GM23338 (cell line): ENCODE data around the gene AK4. TPM values are rescaled to one million over a fixed set of nuclear protein-coding genes. Genes with fewer than 3 reads are reported as not detected.

Experiments
- ATAC-seq: fragments of 200-7000 bp; cut with Tn5 transposase; 3 replicates; pipeline ENCODE4 v1.9.1; 2020
- DNase-seq: peaks from one replicate; pipeline ENCODE4 v3.0.0-alpha.2; 2015; ENCODE audit warnings: low spot score
- H2AFZ ChIP-seq: fragments of 200-600 bp; sonication (generic); 2 replicates; pipeline ENCODE4 v1.8.0; 2016; ENCODE audit warnings: antibody characterized with exemption, mild to moderate bottlenecking, moderate library complexity
- H3F3A ChIP-seq: fragments of 200-600 bp; sonication (generic); replicated peaks from 2 replicates; pipeline ENCODE4 v1.8.0; 2017; ENCODE audit warnings: antibody characterized with exemption, mixed run types, low read depth
- H3K27ac ChIP-seq: fragments of 200-600 bp; sonication (generic); 2 replicates; pipeline ENCODE4 v1.6.1; 2016; ENCODE audit warnings: low read depth
- H3K27me3 ChIP-seq: fragments of 200-600 bp; sonication (generic); 2 replicates; pipeline ENCODE4 v1.8.0; 2016; ENCODE audit warnings: mild to moderate bottlenecking, mixed run types, moderate library complexity; ENCODE audit not compliant: insufficient read depth
- H3K36me3 ChIP-seq: fragments of 200-600 bp; sonication (generic); 2 replicates; pipeline ENCODE4 v1.8.0; 2016; ENCODE audit warnings: mild to moderate bottlenecking; ENCODE audit not compliant: insufficient read depth
- H3K4me1 ChIP-seq: fragments of 200-600 bp; sonication (generic); 2 replicates; pipeline ENCODE4 v1.8.0; 2016; ENCODE audit warnings: mild to moderate bottlenecking, moderate library complexity; ENCODE audit not compliant: insufficient read depth
- H3K4me2 ChIP-seq: fragments of 200-600 bp; sonication (generic); 2 replicates; pipeline ENCODE4 v1.7.1; 2017; ENCODE audit warnings: mixed run types
- H3K4me3 ChIP-seq: fragments of 200-600 bp; sonication (generic); 2 replicates; pipeline ENCODE4 v1.6.1; 2016; ENCODE audit warnings: mixed run types
- H3K79me2 ChIP-seq: fragments of 200-600 bp; sonication (generic); replicated peaks from 2 replicates; pipeline ENCODE4 v1.8.0; 2017; ENCODE audit warnings: mild to moderate bottlenecking; ENCODE audit not compliant: insufficient read depth
- H3K9me2 ChIP-seq: fragments of 200-600 bp; sonication (generic); 2 replicates; pipeline ENCODE4 v1.8.0; 2017; ENCODE audit not compliant: insufficient read depth
- H4K20me1 ChIP-seq: fragments of 200-600 bp; sonication (generic); replicated peaks from 2 replicates; pipeline ENCODE4 v1.8.0; 2017; ENCODE audit warnings: mild to moderate bottlenecking; ENCODE audit not compliant: insufficient read depth
- H3K27ac Mint-ChIP-seq: 2 replicates; pipeline ENCODE4 v1.8.0; 2020; ENCODE audit warnings: inconsistent platforms, mild to moderate bottlenecking, moderate library complexity, mixed read lengths
- H3K27me3 Mint-ChIP-seq: 3 replicates; pipeline ENCODE4 v1.8.0; 2022; ENCODE audit warnings: low read depth, mild to moderate bottlenecking, moderate library complexity, mixed read lengths, inconsistent platforms; ENCODE audit not compliant: insufficient read depth, poor library complexity
- H3K36me3 Mint-ChIP-seq: 3 replicates; pipeline ENCODE4 v1.8.0; 2021; ENCODE audit warnings: low read depth, mild to moderate bottlenecking, inconsistent platforms, moderate library complexity, mixed read lengths
- H3K4me1 Mint-ChIP-seq: 3 replicates; pipeline ENCODE4 v1.8.0; 2020; ENCODE audit warnings: mild to moderate bottlenecking, inconsistent platforms, mixed read lengths
- H3K4me3 Mint-ChIP-seq: 3 replicates; pipeline ENCODE4 v1.8.0; 2021; ENCODE audit warnings: moderate library complexity, mild to moderate bottlenecking, inconsistent platforms, mixed read lengths
- H3K9me3 Mint-ChIP-seq: 3 replicates; pipeline ENCODE4 v1.8.0; 2020; ENCODE audit warnings: moderate library complexity, mild to moderate bottlenecking, inconsistent platforms, mixed read lengths
- CREB1 ChIP-seq: fragments of 250-450 bp; sonication (Bioruptor Pico); IDR thresholded peaks from 2 replicates; pipeline ENCODE4 v1.5.0; 2020; ENCODE audit warnings: low read depth, mild to moderate bottlenecking, moderate library complexity
- EZH2 ChIP-seq: fragments of 200-600 bp; sonication (generic); IDR thresholded peaks from one replicate; pipeline ENCODE4 v1.8.0; 2017; ENCODE audit warnings: antibody characterized with exemption, mild to moderate bottlenecking, low read depth; ENCODE audit not compliant: unreplicated experiment
- EZH2phosphoT487 ChIP-seq: fragments of 200-600 bp; sonication (generic); IDR thresholded peaks from one replicate; pipeline ENCODE4 v1.8.1; 2018; ENCODE audit warnings: antibody characterized with exemption; ENCODE audit not compliant: unreplicated experiment
- NANOG ChIP-seq: IDR thresholded peaks from 2 replicates; pipeline ENCODE4 v1.6.1; 2016; ENCODE audit warnings: antibody characterized with exemption, borderline replicate concordance
- POLR2AphosphoS5 ChIP-seq: IDR thresholded peaks from 2 replicates; pipeline ENCODE4 v1.6.1; 2016; ENCODE audit warnings: antibody characterized with exemption, low read depth
- STAT1 ChIP-seq: IDR thresholded peaks from one replicate; pipeline ENCODE4 v1.6.1; 2016; ENCODE audit warnings: antibody characterized with exemption; ENCODE audit not compliant: unreplicated experiment
- polyA plus RNA-seq: library from polyadenylated mRNA; unstranded; fragments of >200 nt; fragmentation: Nextera tagmentation; extraction: Ambion mirVana; gene quantifications from 2 replicates; pipeline ENCODE4 v1.2.1, GENCODE V29; 2016
- total RNA-seq: library from RNA; depleted of rRNA; stranded (reverse); fragments of >200 nt; shearing (Covaris generic); gene quantifications from 2 replicates; pipeline ENCODE4 v1.2.3, GENCODE V29; 2014
- TF ChIP-seq, protein P1 (sequence below): IDR thresholded peaks from one replicate; pipeline ENCODE4 v1.6.1; 2018; ENCODE audit warnings: antibody characterized with exemption; ENCODE audit not compliant: unreplicated experiment
- TF ChIP-seq, protein P2 (sequence below): IDR thresholded peaks from 2 replicates; pipeline ENCODE4 v1.6.1; 2016; ENCODE audit warnings: antibody characterized with exemption
- TF ChIP-seq, protein P3 (sequence below): fragments of 250-450 bp; sonication (Bioruptor Pico); IDR thresholded peaks from 2 replicates; pipeline ENCODE4 v1.5.0; 2020; ENCODE audit warnings: mild to moderate bottlenecking, moderate library complexity

Gene AK4
- total and polyA plus RNA-seq, 2 experiments from 2014 or later, result 123 to 127 TPM

DNA sequence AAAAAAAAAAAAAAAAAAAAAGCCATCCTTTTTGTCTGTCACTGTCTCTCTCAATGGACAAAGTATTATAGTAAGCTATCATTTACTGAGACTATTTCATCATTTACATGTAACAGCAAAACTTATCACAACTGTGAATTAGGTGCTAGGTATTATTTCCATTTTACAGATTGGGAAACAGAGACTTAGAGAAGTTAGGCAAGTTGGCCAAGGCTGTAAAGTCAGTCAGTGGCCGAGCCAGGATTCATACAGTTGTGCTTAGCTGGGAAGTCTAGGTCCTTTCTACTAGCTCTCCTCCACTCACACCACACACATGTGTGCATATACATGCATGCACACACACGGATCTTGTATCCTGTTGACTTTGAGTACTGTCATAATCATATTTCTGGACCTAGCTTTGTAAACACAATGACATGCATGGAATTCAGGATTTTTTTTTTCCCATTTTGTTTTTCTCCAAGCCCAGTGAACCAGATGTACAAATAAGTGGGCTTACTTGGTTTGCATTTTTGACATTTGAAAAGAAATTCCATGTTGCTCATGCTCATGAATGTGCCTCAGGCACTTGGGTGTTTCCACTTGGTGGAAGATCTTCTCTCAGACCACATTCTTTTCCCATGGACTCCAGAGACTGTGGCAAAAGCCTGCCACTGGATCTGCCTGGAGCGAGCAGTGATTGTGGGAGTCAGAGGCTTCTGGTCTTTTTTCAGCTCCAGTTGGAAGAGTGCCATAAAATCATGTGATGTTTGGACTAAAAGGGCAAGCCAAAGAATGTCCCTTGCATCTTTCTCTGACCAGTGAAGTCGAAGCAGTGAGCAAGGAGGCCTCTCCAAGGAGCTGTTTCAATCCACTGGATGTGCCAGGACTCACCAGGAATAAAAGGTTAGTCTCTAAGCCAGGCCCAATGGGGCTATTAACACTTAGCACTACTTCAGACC lies 99.7 kb downstream of the AK4 start:
- Mint-ChIP-seq H3K36me3 (no peaks in the 10 kb centered on the region), H3K4me1 (no peaks in the 10 kb centered on the region), H3K9me3 (no peaks in the 10 kb centered on the region), H3K27ac (no peak overlapping the region), H3K27me3 (peaks cover 4% of the 10 kb centered on the region), H3K4me3 (no peak overlapping the region)
- no peaks in the 10 kb centered on the region for H3K4me1 ChIP-seq
- H2AFZ ChIP-seq, result 0 out of 2 replicates have a peak overlapping the region, but pooled peaks have one; percentile 7
- H4K20me1 ChIP-seq, result no peaks in the 10 kb centered on the region
- no peaks in the 10 kb centered on the region for H3K79me2 ChIP-seq
- ATAC-seq (no peak), DNase-seq (no peak)
- H3K4me2 ChIP-seq, result no peak overlapping the region
- no peaks in the 10 kb centered on the region for H3K36me3 ChIP-seq
- H3K9me2 ChIP-seq, result no peaks in the 10 kb centered on the region
- peaks cover under 1% of the 10 kb centered on the region; the same call in 1 of the 2 replicates for H3K27me3 ChIP-seq
- H3K4me3 ChIP-seq, result no peak overlapping the region
- H3K27ac ChIP-seq, result no peak overlapping the region
- TF ChIP-seq, protein P1, sequence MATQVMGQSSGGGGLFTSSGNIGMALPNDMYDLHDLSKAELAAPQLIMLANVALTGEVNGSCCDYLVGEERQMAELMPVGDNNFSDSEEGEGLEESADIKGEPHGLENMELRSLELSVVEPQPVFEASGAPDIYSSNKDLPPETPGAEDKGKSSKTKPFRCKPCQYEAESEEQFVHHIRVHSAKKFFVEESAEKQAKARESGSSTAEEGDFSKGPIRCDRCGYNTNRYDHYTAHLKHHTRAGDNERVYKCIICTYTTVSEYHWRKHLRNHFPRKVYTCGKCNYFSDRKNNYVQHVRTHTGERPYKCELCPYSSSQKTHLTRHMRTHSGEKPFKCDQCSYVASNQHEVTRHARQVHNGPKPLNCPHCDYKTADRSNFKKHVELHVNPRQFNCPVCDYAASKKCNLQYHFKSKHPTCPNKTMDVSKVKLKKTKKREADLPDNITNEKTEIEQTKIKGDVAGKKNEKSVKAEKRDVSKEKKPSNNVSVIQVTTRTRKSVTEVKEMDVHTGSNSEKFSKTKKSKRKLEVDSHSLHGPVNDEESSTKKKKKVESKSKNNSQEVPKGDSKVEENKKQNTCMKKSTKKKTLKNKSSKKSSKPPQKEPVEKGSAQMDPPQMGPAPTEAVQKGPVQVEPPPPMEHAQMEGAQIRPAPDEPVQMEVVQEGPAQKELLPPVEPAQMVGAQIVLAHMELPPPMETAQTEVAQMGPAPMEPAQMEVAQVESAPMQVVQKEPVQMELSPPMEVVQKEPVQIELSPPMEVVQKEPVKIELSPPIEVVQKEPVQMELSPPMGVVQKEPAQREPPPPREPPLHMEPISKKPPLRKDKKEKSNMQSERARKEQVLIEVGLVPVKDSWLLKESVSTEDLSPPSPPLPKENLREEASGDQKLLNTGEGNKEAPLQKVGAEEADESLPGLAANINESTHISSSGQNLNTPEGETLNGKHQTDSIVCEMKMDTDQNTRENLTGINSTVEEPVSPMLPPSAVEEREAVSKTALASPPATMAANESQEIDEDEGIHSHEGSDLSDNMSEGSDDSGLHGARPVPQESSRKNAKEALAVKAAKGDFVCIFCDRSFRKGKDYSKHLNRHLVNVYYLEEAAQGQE, result no peak
- TF ChIP-seq POLR2AphosphoS5, result no peak
- TF ChIP-seq EZH2phosphoT487, result no peak
- TF ChIP-seq, protein P2, sequence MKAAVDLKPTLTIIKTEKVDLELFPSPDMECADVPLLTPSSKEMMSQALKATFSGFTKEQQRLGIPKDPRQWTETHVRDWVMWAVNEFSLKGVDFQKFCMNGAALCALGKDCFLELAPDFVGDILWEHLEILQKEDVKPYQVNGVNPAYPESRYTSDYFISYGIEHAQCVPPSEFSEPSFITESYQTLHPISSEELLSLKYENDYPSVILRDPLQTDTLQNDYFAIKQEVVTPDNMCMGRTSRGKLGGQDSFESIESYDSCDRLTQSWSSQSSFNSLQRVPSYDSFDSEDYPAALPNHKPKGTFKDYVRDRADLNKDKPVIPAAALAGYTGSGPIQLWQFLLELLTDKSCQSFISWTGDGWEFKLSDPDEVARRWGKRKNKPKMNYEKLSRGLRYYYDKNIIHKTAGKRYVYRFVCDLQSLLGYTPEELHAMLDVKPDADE, result no peak
- TF ChIP-seq STAT1, result no peak
- TF ChIP-seq NANOG, result no peak
- TF ChIP-seq CREB1 (CRISPR knock-in tag), result no peak
- TF ChIP-seq, protein P3, sequence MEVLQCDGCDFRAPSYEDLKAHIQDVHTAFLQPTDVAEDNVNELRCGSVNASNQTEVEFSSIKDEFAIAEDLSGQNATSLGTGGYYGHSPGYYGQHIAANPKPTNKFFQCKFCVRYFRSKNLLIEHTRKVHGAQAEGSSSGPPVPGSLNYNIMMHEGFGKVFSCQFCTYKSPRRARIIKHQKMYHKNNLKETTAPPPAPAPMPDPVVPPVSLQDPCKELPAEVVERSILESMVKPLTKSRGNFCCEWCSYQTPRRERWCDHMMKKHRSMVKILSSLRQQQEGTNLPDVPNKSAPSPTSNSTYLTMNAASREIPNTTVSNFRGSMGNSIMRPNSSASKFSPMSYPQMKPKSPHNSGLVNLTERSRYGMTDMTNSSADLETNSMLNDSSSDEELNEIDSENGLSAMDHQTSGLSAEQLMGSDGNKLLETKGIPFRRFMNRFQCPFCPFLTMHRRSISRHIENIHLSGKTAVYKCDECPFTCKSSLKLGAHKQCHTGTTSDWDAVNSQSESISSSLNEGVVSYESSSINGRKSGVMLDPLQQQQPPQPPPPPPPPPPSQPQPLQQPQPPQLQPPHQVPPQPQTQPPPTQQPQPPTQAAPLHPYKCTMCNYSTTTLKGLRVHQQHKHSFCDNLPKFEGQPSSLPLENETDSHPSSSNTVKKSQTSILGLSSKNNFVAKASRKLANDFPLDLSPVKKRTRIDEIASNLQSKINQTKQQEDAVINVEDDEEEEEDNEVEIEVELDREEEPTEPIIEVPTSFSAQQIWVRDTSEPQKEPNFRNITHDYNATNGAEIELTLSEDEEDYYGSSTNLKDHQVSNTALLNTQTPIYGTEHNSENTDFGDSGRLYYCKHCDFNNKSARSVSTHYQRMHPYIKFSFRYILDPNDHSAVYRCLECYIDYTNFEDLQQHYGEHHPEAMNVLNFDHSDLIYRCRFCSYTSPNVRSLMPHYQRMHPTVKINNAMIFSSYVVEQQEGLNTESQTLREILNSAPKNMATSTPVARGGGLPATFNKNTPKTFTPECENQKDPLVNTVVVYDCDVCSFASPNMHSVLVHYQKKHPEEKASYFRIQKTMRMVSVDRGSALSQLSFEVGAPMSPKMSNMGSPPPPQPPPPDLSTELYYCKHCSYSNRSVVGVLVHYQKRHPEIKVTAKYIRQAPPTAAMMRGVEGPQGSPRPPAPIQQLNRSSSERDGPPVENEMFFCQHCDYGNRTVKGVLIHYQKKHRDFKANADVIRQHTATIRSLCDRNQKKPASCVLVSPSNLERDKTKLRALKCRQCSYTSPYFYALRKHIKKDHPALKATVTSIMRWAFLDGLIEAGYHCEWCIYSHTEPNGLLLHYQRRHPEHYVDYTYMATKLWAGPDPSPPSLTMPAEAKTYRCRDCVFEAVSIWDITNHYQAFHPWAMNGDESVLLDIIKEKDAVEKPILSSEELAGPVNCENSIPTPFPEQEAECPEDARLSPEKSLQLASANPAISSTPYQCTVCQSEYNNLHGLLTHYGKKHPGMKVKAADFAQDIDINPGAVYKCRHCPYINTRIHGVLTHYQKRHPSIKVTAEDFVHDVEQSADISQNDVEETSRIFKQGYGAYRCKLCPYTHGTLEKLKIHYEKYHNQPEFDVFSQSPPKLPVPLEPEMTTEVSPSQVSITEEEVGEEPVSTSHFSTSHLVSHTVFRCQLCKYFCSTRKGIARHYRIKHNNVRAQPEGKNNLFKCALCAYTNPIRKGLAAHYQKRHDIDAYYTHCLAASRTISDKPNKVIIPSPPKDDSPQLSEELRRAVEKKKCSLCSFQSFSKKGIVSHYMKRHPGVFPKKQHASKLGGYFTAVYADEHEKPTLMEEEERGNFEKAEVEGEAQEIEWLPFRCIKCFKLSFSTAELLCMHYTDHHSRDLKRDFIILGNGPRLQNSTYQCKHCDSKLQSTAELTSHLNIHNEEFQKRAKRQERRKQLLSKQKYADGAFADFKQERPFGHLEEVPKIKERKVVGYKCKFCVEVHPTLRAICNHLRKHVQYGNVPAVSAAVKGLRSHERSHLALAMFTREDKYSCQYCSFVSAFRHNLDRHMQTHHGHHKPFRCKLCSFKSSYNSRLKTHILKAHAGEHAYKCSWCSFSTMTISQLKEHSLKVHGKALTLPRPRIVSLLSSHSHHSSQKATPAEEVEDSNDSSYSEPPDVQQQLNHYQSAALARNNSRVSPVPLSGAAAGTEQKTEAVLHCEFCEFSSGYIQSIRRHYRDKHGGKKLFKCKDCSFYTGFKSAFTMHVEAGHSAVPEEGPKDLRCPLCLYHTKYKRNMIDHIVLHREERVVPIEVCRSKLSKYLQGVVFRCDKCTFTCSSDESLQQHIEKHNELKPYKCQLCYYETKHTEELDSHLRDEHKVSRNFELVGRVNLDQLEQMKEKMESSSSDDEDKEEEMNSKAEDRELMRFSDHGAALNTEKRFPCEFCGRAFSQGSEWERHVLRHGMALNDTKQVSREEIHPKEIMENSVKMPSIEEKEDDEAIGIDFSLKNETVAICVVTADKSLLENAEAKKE, result no peak
- no peak for TF ChIP-seq EZH2
- no peaks in the 10 kb centered on the region for H3F3A ChIP-seq
